Activated CD4-positive, alpha-beta T cell treated with anti-CD3 and anti-CD28 coated beads, Interleukin-2, Interleukin-6, amounts not matched to agents 100 ng/mL and 50 ng/mL, durations not matched to agents 16 hours and 8 hours (primary cell): ENCODE measurements around the gene RCBTB1.
"Not testable (repeated sequence)": the region's sequence is repeated elsewhere in the genome, so short reads cannot be mapped to it uniquely, and the experiment has no call there.

Experiments
- DNase-seq: peaks from one replicate; pipeline ENCODE4 v3.0.0-alpha.2; 2020

Gene RCBTB1

DNA sequence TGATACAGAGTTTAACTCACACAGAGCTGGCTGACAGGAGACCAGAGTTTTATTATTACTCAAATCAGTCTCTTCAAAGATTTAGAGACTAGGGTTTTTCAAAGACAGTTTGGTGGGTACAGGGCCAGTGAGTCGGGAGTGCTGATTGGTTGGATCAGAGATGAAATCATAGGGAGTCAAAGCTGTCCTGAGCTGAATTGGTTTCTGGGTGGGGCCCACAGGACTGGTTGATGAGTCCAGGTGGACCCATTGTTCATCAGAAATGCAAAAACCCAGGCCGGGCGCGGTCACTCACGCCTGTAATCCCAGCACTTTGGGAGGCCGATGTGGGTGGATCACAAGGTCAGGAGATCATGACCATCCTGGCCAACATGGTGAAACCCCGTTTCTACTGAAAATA, 17.3 kb upstream of the RCBTB1 start:
- not testable (repeated sequence) for DNase-seq

DNA sequence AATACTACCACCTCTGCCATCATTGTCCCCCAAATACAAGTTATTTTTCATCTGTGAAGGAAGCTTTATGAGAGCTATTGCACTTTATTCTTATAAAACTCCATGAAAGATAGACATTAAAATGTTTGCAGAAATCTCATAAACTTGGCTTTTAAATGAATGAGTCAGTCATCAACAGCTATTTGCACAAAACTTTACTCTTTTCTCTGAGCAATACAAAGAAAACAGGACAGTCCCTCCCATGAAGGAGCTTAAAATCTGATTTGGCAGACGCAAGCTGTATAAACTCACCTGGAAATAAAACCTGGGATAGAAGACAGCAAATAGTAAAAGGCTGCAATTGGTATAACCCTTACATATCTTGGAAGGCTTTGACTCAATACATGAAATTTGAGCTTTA, 16.6 kb upstream of the RCBTB1 start:
- no peak for DNase-seq

DNA sequence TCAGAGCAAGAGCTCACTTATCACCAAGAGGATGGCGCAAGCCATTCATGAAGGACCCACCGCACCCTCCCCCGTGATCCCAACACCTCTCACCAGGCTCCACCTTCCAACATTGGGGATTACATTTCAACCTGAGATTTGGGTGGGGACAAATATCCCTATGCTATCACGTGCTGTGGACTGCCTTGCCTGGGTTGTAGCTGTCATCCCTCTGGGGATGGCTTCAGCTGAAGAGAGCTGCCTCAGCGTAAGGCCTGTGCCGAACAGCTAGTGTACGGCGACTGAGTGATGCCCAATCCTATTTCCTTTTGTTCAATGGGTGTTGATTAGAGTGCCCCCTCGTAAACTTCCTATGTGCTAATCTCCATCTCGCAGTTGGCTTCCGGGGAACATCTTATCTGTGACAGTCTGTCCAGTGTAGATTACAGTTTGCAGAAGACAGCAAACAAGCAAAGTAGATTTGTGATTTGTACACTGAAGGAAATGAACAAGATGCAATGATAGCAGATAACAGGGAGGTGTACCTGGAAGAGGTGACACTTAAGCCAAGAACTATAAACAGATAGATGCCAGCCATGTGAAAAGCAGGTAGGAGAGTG, 11.8 kb upstream of the RCBTB1 start:
- no peak for DNase-seq

- DNase-seq, result no peak
Observed at GRCh38 chr13:49596221-49596620, 10.9 kb upstream of the RCBTB1 start.

- DNase-seq, result no peak
Observed at GRCh38 chr13:49594576-49594975, 9.2 kb upstream of the RCBTB1 start.

GRCh38 chr13:49593876-49594275, 8.5 kb upstream of the RCBTB1 start:
- DNase-seq, result not testable (repeated sequence)

DNA sequence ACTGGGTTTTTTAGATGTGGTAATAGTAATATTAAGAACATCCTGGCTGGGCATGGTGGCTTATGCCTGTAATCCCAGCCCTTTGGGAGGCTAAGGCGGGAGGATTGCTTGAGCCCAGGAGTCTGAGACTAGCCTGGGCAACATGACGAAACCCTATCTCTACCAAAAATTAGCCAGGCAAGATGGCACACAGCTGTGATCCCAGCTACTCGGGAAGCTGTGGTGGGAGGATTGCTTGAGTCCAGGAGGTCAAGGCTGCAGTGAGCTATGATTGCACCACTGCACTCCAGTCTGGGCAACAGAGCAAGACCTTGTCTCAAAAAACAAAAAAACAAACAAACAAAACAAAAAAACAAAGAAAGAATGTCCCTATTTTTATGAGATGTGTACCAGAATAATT, 5.4 kb upstream of the RCBTB1 start:
- not testable (repeated sequence) for DNase-seq

DNA sequence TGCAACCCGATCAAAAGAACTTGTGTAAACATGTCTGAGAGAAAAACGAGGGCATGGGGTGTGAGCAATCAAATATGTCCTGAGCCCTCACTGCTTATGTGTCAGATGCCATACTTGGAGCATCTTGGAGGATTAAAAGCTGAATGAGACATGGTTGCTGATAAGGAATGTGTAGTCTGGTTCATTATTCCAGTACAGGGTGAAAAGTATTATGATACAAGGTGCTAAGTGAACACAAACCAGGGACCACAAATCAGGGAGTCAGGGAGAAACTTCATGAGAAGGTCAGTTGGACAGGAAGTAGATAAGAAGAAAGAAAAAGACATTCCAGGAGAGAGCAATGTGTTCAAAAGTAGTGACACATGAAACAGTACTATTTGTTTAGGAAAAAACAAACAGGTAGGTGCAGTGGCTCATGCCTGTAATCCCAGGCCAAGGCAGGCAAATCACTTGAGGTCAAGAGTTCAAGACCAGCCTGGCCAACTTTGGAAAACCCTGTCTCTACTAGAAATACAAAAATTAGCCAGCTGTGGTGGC, 2.0 kb upstream of the RCBTB1 start:
- DNase-seq, result no peak

DNA sequence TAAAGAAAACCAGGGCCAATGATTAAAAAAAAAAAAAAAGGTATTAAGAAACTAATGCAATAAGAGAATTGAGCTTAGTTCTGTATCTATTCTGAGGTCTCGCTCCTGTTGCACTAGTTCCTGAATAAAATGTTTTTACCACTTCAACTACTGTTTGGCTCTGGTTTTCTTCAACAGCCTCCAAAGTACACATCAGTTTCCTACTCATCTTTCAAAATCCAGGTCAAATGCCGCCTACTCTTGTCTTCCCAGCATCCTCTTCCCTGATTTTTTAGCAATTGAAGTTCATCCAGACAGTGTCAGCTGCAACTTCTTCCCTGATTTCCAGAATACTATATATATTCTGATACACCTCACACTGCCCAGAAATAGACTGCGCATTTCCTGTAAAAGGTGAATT, 1.4 kb upstream of the RCBTB1 start:
- DNase-seq, result no peak

GRCh38 chr13:49584771-49585182, 581 bp downstream of the RCBTB1 start:
- peak; percentile 11 for DNase-seq

- DNase-seq, result no peak
Observed at GRCh38 chr13:49580980-49581680, 4.2 kb downstream of the RCBTB1 start.

DNA sequence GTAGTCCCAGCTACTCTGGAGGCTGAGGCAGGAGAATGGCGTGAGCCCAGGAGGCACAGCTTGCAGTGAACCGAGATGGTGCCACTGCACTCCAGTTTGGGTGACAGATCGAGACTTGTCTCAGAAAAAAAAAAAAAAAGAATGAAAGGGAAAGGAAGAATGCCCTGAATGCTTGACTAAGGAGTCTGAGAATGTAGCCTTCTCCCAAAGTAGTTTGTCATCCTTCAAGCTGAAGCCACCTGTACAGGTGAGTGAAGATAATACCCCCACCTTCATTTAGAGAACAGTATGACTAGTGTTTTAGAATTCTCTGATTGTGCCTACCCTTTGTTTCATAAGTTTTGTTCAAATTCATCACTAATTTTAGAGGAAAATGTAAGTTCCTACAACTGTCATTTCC, 5.9 kb downstream of the RCBTB1 start:
- DNase-seq, result no peak

DNA sequence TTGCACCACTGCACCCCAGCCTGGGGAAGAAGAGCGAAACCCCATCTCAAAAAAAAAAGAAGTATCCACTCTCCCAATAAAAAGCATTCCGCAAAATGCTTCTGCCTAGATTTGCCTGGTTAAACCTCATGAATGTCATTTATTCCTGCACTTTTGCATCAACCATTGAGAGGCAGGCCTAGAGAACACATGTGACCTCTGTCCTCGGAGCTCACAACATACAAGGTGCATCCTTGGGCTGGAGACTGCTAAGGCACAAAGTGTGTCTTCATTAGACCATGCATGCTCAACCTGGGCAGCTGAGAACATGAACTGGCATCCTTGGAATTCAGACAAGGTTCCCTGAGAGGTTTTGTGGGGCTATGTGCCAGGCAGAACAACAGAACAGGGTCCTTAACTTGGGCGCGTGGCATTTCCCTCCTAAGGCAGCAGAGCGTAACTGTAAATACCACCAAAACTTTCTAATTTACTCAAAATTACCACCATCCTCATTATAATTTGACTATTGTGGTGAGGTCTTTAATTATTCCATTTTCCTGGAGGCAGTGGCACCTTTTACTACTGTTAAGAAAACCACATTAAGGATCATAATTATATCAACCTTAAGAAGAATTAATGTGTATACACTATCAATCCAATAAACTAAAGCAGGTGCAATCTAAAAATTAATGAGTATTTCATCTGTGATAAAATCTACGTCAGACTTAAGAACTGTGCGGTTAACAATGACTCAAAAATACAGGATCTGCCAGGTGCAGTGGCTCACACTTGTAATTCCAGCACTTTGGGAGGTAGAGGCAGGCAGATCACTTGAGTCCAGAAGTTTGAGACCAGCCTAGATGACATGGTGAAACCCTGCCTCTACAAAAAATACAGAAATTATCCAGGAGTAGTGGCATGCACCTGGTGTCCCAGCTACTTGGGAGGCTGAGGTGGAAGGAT, 13.8 kb downstream of the RCBTB1 start:
- peak; percentile 42 for DNase-seq

GRCh38 chr13:49569993-49570689, 15.2 kb downstream of the RCBTB1 start:
- peak; percentile 58 for DNase-seq

DNA sequence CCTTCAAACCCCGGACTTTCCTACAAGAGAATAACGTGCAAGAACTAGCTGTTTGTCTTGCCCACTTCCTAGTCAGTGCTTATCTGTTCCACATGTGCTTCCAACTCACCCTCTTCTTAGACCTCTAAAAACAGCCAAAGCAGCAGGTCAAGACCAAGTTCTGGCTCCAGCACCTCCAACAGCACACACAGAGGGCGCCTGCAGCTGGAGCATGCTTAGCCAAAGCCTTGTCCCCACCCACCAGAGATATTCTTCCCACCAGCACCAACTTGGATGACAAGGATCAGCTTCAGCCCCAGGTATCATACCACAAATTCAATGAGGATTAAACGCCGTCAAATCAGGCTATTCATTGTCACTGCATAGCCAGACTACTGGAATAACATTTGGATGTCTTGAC, 17.9 kb downstream of the RCBTB1 start:
- DNase-seq, result no peak

GRCh38 chr13:49566461-49566860, 18.9 kb downstream of the RCBTB1 start:
- DNase-seq, result no peak

DNA sequence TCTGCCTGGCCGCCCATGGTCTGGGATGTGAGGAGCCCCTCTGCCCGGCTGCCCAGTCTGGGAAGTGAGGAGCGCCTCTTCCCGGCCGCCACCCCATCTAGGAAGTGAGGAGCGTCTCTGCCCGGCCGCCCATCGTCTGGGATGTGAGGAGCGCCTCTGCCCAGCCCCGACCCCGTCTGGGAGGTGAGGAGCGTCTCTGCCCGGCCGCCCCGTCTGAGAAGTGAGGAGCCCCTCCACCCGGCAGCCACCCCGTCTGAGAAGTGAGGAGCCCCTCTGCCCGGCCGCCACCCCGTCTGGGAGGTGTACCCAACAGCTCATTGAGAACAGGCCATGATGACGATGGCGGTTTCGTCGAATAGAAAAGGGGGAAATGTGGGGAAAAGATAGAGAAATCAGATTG, 19.9 kb downstream of the RCBTB1 start:
- DNase-seq, result not testable (repeated sequence)

- DNase-seq, result no peak
Observed at GRCh38 chr13:49563516-49563915, 21.8 kb downstream of the RCBTB1 start.

GRCh38 chr13:49561062-49561410, 24.3 kb downstream of the RCBTB1 start:
- DNase-seq, result no peak

- DNase-seq, result no peak
Observed at GRCh38 chr13:49560270-49561061, 24.9 kb downstream of the RCBTB1 start.

- no peak for DNase-seq
Observed at GRCh38 chr13:49559006-49559405, 26.4 kb downstream of the RCBTB1 start.

DNA sequence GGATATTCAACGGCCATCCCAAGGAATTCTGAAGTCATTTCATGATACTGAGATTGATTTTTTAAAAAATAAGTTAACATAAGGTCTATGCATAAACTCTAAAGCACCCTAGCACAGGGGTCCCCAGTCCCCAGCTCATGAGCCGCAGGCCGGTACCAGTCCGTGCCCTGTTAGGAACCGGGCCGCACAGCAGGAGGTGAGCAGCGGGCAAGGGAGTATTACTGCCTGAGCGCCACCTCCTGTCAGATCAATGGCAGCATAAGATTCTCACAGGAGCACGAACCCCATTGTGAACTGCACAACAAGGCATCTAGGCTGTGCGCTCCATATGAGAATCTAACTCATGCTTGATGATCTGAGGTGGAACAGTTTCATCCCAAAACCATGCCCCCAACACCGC, 31.0 kb downstream of the RCBTB1 start:
- DNase-seq, result no peak
